ENCODE results near the gene IMP3.
"Not testable (repeated sequence)": the region's sequence is repeated elsewhere in the genome, so short reads cannot be mapped to it uniquely, and the experiment has no call there.

The IMP3 gene

GRCh38 chr15:75649848-75650247 lies 9.8 kb upstream of the IMP3 start:
- DNase-seq: no peak

GRCh38 chr15:75649045-75649761 lies 9.2 kb upstream of the IMP3 start:
- DNase-seq: no peak

GRCh38 chr15:75648156-75649000 lies 8.4 kb upstream of the IMP3 start:
- DNase-seq: no peak

- DNase-seq: peak; percentile 16 to 82
These were observed 7.5 kb upstream of the IMP3 start, which contains the start of gene SNX33 for GRCh38 chr15:75647370-75648155. Gene SNX33 (plus strand): TSS chr15:75647912. CDS start chr15:75649103, 1,191 bp downstream.

- DNase-seq: peak in 1 of 2 experiments; percentile 61
These were observed 6.9 kb upstream of the IMP3 start for GRCh38 chr15:75646944-75647364.

- DNase-seq: no peak
These were observed 6.3 kb upstream of the IMP3 start for GRCh38 chr15:75646112-75646943.

GRCh38 chr15:75644376-75644775 lies 4.4 kb upstream of the IMP3 start:
- no peak for DNase-seq

- no peak for DNase-seq
These were observed 1.6 kb upstream of the IMP3 start for GRCh38 chr15:75641603-75642002.

- DNase-seq: no peak
These were observed 1.1 kb upstream of the IMP3 start for GRCh38 chr15:75641179-75641503.

- DNase-seq: peak; percentile 74 to 79
These were observed 607 bp upstream of the IMP3 start for GRCh38 chr15:75640483-75641178.

- no peak for DNase-seq
These were observed 774 bp downstream of the IMP3 start for GRCh38 chr15:75639191-75639708.

GRCh38 chr15:75637245-75638009 lies 2.6 kb downstream of the IMP3 start:
- no peak for DNase-seq

- DNase-seq: no peak
These were observed 4.0 kb downstream of the IMP3 start for GRCh38 chr15:75636026-75636425.

GRCh38 chr15:75633922-75634321 lies 6.1 kb downstream of the IMP3 start:
- not testable (repeated sequence) for DNase-seq

GRCh38 chr15:75631935-75632334 lies 8.1 kb downstream of the IMP3 start:
- DNase-seq: no peak

GRCh38 chr15:75625542-75626347 lies 14.3 kb downstream of the IMP3 start, which contains the start of gene SNUPN:
Gene SNUPN (minus strand): TSS chr15:75625725. CDS start chr15:75621051, 4,674 bp downstream.
- peak; percentile 87 to 96 for DNase-seq

- no peak for DNase-seq
These were observed 17.5 kb downstream of the IMP3 start for GRCh38 chr15:75622505-75622904.

GRCh38 chr15:75620841-75621391 lies 19.1 kb downstream of the IMP3 start:
- no peak for DNase-seq

Data from NCI-H526 (cell line).